ENCODE results near the gene DIPK2A.

DIPK2A gene

GRCh38 chr3:143972505-143973258 is 1.1 kb downstream of the DIPK2A start:
- no peaks in the 10 kb centered on the region for H3K4me1 ChIP-seq
- no peaks in the 10 kb centered on the region for H3K9me3 ChIP-seq
- H3K36me3 ChIP-seq, result no peaks in the 10 kb centered on the region
- TF ChIP-seq CTCF (IDR thresholded peaks at IDR 0.05; ENCODE audit: low read depth, low read length), result peak; percentile 42
- H3K27me3 ChIP-seq, result peaks cover 47% of the 10 kb centered on the region
- H3K4me3 ChIP-seq (ENCODE audit: low read depth, low read length), result peak overlapping the region; percentile 72
- DNase-seq, result peak; percentile 66

- no peak for TF ChIP-seq CTCF (IDR thresholded peaks at IDR 0.05; ENCODE audit: low read depth, low read length)
- H3K36me3 ChIP-seq, result no peaks in the 10 kb centered on the region
- no peaks in the 10 kb centered on the region for H3K9me3 ChIP-seq
- H3K4me1 ChIP-seq, result no peaks in the 10 kb centered on the region
- DNase-seq, result no peak
- peaks cover 45% of the 10 kb centered on the region for H3K27me3 ChIP-seq
- H3K4me3 ChIP-seq (ENCODE audit: low read depth, low read length), result peak overlapping the region; percentile 72
Observed at GRCh38 chr3:143973259-143974021, 1.8 kb downstream of the DIPK2A start.

- Histone ChIP-seq H3K4me3 (ENCODE audit: low read depth, low read length) (no peak overlapping the region), H3K9me3 (no peaks in the 10 kb centered on the region), H3K27me3 (peaks cover 41% of the 10 kb centered on the region), H3K36me3 (no peaks in the 10 kb centered on the region), H3K4me1 (no peaks in the 10 kb centered on the region)
- DNase-seq, result no peak
- TF ChIP-seq CTCF (IDR thresholded peaks at IDR 0.05; ENCODE audit: low read depth, low read length), result no peak
Observed at GRCh38 chr3:143974271-143975238, 2.9 kb downstream of the DIPK2A start.

GRCh38 chr3:143975554-143976152 is 4.0 kb downstream of the DIPK2A start:
- Histone ChIP-seq H3K27me3 (peaks cover 33% of the 10 kb centered on the region), H3K9me3 (no peaks in the 10 kb centered on the region), H3K4me1 (no peaks in the 10 kb centered on the region), H3K4me3 (ENCODE audit: low read depth, low read length) (no peak overlapping the region), H3K36me3 (no peaks in the 10 kb centered on the region)
- no peak for DNase-seq
- TF ChIP-seq CTCF (IDR thresholded peaks at IDR 0.05; ENCODE audit: low read depth, low read length), result peak; percentile 60

- no peaks in the 10 kb centered on the region for H3K4me1 ChIP-seq
- DNase-seq, result no peak
- no peak overlapping the region for H3K4me3 ChIP-seq (ENCODE audit: low read depth, low read length)
- no peaks in the 10 kb centered on the region for H3K9me3 ChIP-seq
- no peaks in the 10 kb centered on the region for H3K36me3 ChIP-seq
- peaks cover 29% of the 10 kb centered on the region for H3K27me3 ChIP-seq
- no peak for TF ChIP-seq CTCF (IDR thresholded peaks at IDR 0.05; ENCODE audit: low read depth, low read length)
Observed at GRCh38 chr3:143977341-143978262, 6.0 kb downstream of the DIPK2A start.
